ENCODE data around the gene APPBP2. TPM values are rescaled to one million over a fixed set of nuclear protein-coding genes. Genes with fewer than 3 reads are reported as not detected.
"Not testable (repeated sequence)": the region's sequence is repeated elsewhere in the genome, so short reads cannot be mapped to it uniquely, and the experiment has no call there.

APPBP2 gene
- total and polyA plus RNA-seq, 8 donors: 37.5 to 71.9 (median 61.9) TPM

DNA sequence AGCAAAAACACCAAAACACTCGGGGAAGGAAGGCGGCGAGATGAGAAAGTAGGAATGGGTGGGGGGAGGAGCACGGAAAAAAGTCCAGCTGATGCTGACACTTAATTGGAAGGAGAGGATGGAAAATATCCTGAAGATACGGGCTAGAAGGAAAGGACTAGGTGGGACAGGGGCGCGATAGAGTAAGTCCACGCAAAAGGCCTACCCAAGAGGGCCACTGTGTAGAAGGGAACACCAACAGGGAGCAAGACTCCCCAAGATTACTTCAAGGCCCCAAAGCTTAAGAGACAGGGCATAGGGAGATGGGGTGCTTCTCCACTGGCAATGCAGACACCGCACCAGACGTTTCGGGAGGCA lies 736 bp downstream of the APPBP2 start:
- TF ChIP-seq, protein P1, sequence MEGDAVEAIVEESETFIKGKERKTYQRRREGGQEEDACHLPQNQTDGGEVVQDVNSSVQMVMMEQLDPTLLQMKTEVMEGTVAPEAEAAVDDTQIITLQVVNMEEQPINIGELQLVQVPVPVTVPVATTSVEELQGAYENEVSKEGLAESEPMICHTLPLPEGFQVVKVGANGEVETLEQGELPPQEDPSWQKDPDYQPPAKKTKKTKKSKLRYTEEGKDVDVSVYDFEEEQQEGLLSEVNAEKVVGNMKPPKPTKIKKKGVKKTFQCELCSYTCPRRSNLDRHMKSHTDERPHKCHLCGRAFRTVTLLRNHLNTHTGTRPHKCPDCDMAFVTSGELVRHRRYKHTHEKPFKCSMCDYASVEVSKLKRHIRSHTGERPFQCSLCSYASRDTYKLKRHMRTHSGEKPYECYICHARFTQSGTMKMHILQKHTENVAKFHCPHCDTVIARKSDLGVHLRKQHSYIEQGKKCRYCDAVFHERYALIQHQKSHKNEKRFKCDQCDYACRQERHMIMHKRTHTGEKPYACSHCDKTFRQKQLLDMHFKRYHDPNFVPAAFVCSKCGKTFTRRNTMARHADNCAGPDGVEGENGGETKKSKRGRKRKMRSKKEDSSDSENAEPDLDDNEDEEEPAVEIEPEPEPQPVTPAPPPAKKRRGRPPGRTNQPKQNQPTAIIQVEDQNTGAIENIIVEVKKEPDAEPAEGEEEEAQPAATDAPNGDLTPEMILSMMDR (IDR thresholded peaks at IDR 0.05): no peak
- peaks cover 0 to 8% of the 10 kb centered on the region in 2 donors for H3K36me3 ChIP-seq
- H3K27ac ChIP-seq: peak overlapping the region; percentile 98 to 99
- H3K9me3 ChIP-seq: no peaks in the 10 kb centered on the region
- peak in 2 of 4 donors; percentile 57 to 60 for DNase-seq
- H3K4me3 ChIP-seq: peak overlapping the region; percentile 80 to 82
- peak; percentile 26 for ATAC-seq
- H3K4me1 ChIP-seq: peaks cover 28 to 40% of the 10 kb centered on the region in 2 donors
- intact Hi-C loops (cut with DNase I): no loop called here
- H3K27me3 ChIP-seq: no peaks in the 10 kb centered on the region

- ATAC-seq (peak; percentile 5), DNase-seq (peak in 2 of 4 donors; percentile 65 to 66)
- intact Hi-C loops (cut with DNase I): no loop called here
- Histone ChIP-seq H3K4me3 (peak overlapping the region; percentile 80 to 82), H3K36me3 (peaks cover 0 to 14% of the 10 kb centered on the region in 2 donors), H3K9me3 (no peaks in the 10 kb centered on the region), H3K27me3 (no peaks in the 10 kb centered on the region), H3K27ac (peak overlapping the region; percentile 98 to 99), H3K4me1 (peaks cover 28 to 40% of the 10 kb centered on the region in 2 donors)
- TF ChIP-seq, protein P1 (IDR thresholded peaks at IDR 0.05): no peak
These were observed 1.3 kb downstream of the APPBP2 start for GRCh38 chr17:60524463-60525327.

DNA sequence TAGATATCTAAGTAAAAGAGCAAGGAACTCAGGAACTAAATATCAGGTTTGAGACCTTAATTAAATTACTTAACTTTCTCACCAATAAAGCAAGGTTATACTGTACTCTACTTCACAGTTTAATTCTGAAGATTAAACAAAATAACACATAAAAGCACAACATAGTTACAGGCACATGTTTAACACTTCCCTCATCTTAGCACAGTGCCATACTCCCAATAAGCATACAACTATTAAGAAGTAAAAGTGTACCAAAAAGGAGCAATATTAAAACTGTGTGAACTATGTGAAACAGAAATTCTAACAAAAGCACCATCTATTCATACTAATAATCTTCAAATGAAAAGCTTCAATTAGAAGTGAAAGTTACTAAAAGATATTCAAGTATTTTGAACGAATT lies 2.2 kb downstream of the APPBP2 start:
- no peaks in the 10 kb centered on the region for H3K27me3 ChIP-seq
- TF ChIP-seq, protein P1 (IDR thresholded peaks at IDR 0.05): no peak
- intact Hi-C loops (cut with DNase I): no loop called here
- H3K9me3 ChIP-seq: no peaks in the 10 kb centered on the region
- ATAC-seq (no peak), DNase-seq (no peak)
- no peak overlapping the region for H3K27ac ChIP-seq
- peaks cover 0 to 23% of the 10 kb centered on the region in 2 donors for H3K36me3 ChIP-seq
- peak overlapping the region; percentile 80 to 82 for H3K4me3 ChIP-seq
- H3K4me1 ChIP-seq: peaks cover 28 to 40% of the 10 kb centered on the region in 2 donors

DNA sequence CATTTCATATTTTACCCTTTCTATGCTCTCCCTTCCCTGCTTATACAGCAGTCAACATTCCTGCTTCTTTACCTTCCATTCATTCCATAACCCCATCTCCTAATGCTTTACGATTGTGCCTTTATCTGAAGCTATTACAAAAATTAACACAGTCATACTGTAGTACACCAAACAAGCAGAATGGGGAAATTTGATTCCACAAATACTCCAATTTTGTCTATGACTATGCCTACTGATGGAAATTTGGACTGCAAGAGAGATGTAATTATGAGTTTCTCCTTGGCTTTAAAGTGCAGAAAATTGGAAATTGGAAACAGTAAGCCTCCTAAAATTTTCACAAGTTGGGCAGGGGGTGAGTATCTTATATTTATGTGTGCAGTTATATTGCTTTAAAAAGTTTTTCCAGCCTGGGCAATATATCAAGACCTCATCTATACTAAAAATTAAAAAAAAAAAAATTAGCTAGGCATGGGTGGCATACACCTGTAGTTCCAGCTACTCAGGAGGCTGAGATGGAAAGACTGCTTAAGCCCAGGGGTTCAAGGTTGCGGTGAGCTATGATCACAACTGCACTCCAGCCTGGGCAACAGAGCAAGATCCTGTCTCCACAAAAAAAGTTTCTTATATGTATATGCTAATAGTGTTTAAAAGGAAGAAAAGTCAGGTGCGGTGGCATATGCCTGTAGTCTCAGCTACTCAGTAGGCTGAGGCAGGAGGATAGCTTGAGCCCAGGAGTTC lies 3.0 kb downstream of the APPBP2 start:
- Histone ChIP-seq H3K4me1 (peaks cover 28 to 40% of the 10 kb centered on the region in 2 donors), H3K4me3 (peak overlapping the region in 1 of 2 donors; percentile 82), H3K27me3 (no peaks in the 10 kb centered on the region), H3K9me3 (no peaks in the 10 kb centered on the region), H3K27ac (no peak overlapping the region), H3K36me3 (peaks cover 0 to 27% of the 10 kb centered on the region in 2 donors)
- DNase-seq (no peak), ATAC-seq (no peak)
- intact Hi-C loops (cut with DNase I): no loop called here
- TF ChIP-seq, protein P1 (IDR thresholded peaks at IDR 0.05): no peak

GRCh38 chr17:60519795-60520194 lies 6.2 kb downstream of the APPBP2 start:
- TF ChIP-seq, protein P1 (IDR thresholded peaks at IDR 0.05): no peak
- Histone ChIP-seq H3K27ac (no peak overlapping the region), H3K9me3 (no peaks in the 10 kb centered on the region), H3K36me3 (peaks cover 0 to 27% of the 10 kb centered on the region in 2 donors), H3K4me3 (no peak overlapping the region), H3K4me1 (peaks cover 28 to 30% of the 10 kb centered on the region in 2 donors), H3K27me3 (no peaks in the 10 kb centered on the region)
- no peak for ATAC-seq
- DNase-seq: no peak
- intact Hi-C loops (cut with DNase I): no loop called here

- H3K9me3 ChIP-seq; intact Hi-C loops (cut with DNase I); DNase-seq; H3K27ac ChIP-seq; H3K27me3 ChIP-seq; ATAC-seq; H3K4me3 ChIP-seq; H3K4me1 ChIP-seq: not testable (repeated sequence)
- peaks cover 0 to 43% of the 10 kb centered on the region in 2 donors for H3K36me3 ChIP-seq
These were observed 10.4 kb downstream of the APPBP2 start for GRCh38 chr17:60515683-60516082.

- H3K27me3 ChIP-seq; H3K4me3 ChIP-seq; ATAC-seq; H3K4me1 ChIP-seq; H3K9me3 ChIP-seq; DNase-seq; H3K27ac ChIP-seq; intact Hi-C loops (cut with DNase I): not testable (repeated sequence)
- peaks cover 0 to 43% of the 10 kb centered on the region in 2 donors for H3K36me3 ChIP-seq
These were observed 10.8 kb downstream of the APPBP2 start for GRCh38 chr17:60515199-60515598.
